HG02973 (cell line): Measurements from ENCODE around the gene EPS8L2.
"Not testable (repeated sequence)": the region's sequence is repeated elsewhere in the genome, so short reads cannot be mapped to it uniquely, and the experiment has no call there.

Source experiments
- ATAC-seq: cut with Tn5 transposase; IDR thresholded peaks from one replicate; pipeline ENCODE4 v1.9.1; 2021; ENCODE audit warnings: moderate library complexity; ENCODE audit not compliant: unreplicated experiment

EPS8L2 gene

GRCh38 chr11:689625-690024 is 16.4 kb upstream of the EPS8L2 start:
- no peak for ATAC-seq

GRCh38 chr11:690244-690643 is 15.8 kb upstream of the EPS8L2 start:
- not testable (repeated sequence) for ATAC-seq

DNA sequence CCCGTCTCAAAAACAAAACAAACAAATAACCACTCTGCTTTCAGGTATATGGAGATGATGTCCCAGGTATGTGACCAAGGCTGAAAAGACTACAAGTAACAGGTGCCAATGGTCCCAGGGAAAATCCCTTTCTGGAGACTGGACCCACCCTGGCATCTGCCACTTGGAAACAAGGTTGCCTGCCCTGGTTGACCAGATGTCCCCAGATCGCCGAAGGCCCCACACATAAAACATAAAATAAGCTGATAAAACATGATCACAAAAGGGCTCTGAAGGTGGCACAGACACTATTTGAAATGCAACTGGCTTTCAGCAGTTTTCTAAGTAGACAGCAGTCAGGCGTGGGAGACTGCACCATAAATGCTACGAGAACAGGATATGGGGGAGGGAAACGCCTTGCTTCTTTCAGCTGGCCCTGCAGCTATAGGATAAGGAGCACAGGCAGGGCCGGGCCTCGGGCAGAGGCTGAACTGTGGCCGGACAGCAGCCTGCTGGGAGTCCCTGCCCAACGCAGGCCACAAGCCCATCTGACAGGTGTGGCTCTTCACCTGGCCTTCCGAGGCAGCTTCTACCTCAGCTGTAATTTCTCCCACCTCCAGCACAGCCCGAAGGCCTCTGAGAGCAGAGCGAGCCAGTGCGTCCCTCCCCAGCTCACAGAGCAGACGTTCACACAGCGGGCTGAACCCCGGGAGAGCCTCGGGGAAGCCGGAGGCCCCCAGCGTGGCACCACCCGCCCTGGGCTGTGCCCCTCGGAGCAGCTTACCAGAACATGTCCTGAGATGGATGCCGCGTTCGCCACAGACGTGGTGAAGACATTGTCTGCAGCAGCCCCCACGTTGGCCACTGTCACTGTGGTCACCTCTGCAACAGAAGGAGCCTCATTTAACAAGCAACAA is 15.0 kb upstream of the EPS8L2 start:
- ATAC-seq = no peak

DNA sequence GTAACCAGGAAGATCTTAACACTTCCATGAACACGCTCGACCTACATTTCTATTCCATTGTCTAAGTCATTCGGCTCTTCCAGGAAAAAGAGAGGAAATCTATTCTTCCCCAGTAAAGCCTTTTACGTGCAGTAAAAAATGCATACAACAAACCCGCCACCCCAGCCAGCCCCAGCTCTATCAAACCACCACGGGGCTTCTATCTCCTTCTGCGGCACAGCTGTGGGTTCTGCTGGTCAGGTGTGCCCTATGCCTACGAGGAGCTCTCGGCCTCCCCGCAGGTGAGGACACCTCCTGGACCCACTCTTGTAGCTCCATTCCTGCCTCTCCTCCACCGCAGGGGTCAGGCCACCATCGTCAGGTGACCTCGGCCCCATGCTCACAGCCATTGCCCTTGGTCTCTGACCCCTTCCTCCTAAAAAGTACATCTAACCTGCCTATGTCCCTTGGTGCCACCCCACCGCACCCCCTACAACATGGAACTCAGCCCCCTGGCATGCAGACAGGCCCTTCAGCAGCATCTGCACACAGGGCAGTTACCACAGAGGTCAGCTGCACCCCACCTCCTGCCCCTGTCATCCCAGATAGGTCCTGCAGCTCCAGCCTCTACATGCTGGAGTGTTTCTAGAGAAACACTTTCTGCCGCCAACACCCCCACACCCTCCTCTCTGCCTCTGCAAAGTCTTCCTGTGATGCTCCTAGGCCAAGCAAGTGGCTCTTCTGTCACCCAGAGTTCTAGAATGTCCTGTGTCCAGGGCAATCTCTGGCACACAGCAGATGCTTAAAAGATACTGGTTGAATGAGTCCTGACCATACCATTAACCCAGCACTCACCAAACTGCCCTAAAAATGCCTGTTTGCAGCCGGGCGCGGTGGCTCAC is 14.1 kb upstream of the EPS8L2 start:
- no peak for ATAC-seq

GRCh38 chr11:692824-693414 is 13.1 kb upstream of the EPS8L2 start:
- ATAC-seq = no peak

DNA sequence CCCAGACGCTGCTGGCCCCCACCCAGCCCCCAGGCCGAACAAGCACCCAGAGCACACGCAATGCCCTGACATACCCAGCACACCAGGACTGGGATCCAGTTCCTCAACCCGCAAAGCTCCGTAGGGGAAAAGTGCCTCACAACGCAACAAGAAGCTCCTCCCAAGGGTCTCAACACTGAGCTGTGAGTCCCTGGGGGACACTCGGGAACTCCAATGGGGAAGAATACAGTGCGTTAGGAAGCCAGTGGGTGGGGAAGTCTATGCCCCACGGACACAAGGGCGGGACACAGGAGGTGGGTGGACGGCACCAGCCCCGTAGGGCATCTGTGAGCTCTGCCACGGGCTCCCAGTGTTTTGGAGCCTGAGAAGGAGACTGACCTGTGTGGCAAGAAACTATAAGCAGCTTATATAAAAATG is 12.6 kb upstream of the EPS8L2 start:
- no peak for ATAC-seq

- ATAC-seq = no peak
These were observed 12.0 kb upstream of the EPS8L2 start for GRCh38 chr11:693887-694562.

DNA sequence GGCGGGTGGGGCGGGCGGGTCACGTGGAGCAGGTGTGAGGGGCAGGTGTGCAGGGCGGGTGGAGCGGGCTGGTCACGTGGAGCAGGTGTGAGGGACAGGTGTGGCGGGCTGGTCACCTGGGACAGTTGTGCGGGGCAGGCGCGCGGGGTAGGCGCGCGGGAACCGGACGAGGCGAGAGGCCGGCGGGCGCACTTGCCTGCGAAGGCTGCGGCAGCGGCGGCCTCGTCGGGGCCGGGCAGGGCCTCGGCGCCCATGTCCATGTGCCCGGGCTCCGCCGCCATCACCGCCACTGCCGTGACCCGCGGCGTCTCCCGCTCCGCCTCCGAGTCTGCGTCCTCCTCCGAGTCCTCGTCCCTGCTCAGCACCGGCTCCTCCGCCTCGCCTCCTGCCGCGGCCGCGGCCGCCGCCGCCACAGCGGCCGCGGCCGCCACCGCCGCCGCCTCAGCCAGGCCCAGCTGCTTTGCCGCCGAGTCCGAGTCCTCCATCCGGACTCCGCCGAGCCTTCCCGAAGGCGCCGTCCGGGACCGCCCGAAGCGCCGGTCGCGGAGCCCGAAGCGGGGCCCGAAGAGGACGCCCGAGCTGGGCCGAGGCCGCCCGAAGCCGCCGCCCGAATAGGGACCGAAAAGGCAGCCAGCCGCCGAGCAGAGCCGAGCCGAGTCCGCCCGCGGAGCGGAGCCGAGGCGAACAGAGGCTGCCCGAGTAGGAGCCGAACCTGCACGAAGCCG is 11.3 kb upstream of the EPS8L2 start, which contains the start of gene DEAF1:
Gene DEAF1 (minus strand): TSS at position 660 of the 725 bp plus-strand sequence. CDS start 175 bp downstream, at position 485.
- peak; percentile 73 for ATAC-seq

DNA sequence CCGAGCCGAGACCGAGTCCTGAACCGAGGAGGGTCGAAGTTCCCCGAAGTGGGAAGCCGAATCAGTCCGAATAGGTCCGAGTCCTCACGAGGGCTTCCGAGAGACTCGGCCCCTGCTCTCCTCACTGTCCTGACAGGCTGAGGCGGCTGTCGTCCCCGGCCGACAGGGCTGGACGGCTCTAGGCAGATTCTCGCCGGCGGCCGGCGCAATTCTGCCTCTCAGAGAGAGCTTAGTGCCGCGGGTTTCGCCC is 10.8 kb upstream of the EPS8L2 start:
- ATAC-seq = no peak

DNA sequence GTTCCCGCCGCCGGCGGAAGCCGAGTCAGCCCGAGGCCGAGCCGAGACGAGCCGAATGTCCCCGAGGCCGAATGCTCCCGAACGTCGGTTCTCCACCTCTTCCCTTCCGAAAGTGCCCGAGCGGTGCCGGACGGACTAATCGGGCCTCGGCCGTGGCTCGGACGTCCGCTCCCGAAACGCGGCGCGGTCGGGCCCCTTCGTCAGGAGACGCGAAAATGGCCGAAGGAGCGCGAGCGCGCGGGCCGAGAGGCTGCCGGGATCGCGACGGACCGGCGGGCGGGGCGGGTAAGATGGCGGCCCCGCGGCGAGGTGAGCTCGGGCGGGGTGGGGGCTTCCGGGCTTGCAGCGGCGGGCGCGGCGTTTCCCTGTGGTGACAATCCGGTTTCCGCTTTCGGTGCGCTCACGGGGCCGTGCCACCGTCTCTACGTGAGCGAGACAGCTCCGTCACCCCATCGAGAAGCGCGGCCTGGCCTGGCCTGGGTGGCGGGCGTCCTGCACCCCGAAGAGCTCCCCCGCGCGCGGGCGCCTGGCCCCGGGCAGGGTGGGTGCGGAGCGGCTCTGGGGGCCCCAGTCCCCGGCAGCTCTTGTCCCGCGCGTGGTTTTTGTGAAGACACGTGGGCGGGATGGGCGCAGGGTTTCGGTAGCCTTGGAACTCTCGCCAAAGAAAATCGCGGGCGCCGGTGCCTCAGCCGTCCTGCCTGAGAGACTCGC is 10.3 kb upstream of the EPS8L2 start, which contains the start of gene TMEM80:
Gene TMEM80 (plus strand): TSS at position 279 of the 711 bp plus-strand sequence. CDS start 12 bp downstream, at position 291.
- peak; percentile 60 for ATAC-seq

DNA sequence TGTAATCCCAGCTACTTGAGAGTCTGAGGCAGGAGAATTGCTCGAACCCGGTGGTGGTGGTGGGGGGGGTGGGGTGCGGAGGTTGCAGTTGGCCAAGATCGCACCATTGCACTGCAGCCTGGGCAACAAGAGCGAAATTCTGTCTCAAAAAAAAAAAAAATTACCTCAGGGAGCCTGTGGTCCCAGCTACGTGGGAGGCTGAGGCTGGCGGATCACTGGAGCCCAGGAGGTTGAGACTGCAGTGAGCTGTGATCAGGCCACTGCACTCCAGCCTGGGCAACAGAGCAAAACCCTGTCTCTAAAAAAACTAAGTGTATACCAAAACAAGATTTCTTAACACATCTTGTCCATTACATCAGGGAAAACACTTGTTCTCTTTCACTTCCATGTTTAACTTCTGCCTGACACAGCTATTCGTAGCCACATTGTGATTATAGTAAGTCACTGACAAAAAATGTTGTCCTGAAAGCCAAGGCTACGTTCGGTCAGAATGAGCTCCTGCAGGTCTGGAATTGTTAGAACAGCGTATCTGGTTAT is 9.0 kb upstream of the EPS8L2 start:
- ATAC-seq = no peak

- ATAC-seq = no peak
These were observed 8.2 kb upstream of the EPS8L2 start for GRCh38 chr11:697811-698311.

GRCh38 chr11:698493-699115 is 7.4 kb upstream of the EPS8L2 start:
- no peak for ATAC-seq

- no peak for ATAC-seq
These were observed 6.9 kb upstream of the EPS8L2 start for GRCh38 chr11:699116-699508.

DNA sequence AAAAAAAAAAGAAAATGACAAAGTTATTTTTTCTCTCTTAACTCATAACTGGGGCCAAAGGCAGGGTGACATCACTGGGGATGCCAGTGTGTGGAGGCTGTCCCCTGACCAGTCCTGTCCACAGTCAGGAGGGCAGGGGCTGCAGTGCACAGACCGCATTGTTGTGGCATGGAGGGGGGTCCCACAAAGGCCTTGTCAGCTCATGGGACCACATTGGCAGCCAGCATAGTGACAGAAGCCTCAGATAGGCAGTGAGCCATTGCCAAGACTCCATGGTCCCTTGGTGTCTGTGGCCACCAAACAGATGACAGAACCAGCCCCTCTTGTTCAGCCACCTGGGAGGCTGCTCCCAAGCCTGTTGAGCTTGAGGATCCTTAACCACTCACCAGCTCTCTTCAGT is 6.3 kb upstream of the EPS8L2 start:
- ATAC-seq = no peak

- no peak for ATAC-seq
These were observed 4.1 kb upstream of the EPS8L2 start for GRCh38 chr11:701741-702461.

DNA sequence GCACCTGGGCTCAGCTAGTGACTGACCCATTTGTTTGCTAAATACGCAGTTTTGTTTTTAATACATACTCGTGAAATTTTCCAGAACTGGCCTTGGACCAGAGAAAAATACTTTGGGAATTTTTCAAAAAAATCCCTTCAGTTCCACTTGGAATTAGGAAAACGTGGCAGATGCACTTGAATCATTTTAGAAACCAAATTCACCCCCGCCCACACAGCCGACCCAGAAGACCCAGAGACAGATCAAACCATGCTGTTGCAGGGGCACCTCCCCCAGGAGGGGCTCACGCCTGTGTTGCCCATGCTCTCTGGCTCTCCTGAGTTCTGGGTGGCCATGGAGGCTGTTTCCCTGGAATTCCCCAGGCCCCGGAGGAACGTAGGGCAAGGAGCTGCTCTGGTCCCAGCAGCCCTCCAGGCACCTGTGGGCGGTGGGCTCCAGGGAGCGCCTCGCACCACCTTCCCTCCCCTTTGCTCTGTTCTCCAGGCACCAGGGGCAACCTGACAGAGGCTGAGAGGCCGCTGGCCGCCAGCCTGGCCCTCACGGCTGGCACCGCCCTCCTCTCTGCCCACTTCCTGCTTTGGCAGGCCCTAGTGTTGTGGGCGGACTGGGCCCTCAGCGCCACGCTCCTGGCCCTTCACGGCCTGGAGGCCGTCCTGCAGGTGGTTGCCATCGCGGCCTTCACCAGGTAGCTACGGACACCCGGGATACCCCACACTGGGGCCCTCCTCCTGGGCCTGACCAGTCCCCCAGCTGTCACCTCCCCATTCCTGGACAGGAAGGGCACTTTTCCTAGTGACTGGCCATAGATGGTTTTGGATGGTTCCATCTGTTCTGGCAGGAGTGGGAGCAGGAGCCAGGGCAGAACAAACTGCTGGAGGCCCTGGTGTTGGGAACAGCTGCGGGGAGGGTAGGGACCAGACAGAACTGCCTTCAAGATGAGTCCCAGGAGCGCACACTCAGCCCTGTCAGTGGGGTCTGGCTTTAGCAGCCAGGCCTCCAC is 3.3 kb upstream of the EPS8L2 start:
- ATAC-seq = no peak
